Endothelial cell of hepatic sinusoid (primary cell): ENCODE data around the gene ZWINT.

Experiments
- in situ Hi-C: cut with HindIII; loops from 2 replicates; pipeline ENCODE4 v1.10.0; 2017; ENCODE audit warnings: low sequenced_read_pairs

ZWINT gene

GRCh38 chr10:56360967-56361612, at the start of gene ZWINT:
Gene ZWINT (minus strand): TSS chr10:56361259. CDS start chr10:56361236, 23 bp downstream.
- in situ Hi-C loops, result no loop called here

GRCh38 chr10:56383806-56384205, 22.7 kb upstream of the ZWINT start:
- in situ Hi-C loops, result no loop called here

GRCh38 chr10:56370217-56371113, 9.4 kb upstream of the ZWINT start:
- in situ Hi-C loops, result no loop called here

- in situ Hi-C loops, result no loop called here
Observed at GRCh38 chr10:56360583-56360966, 484 bp downstream of the ZWINT start.

GRCh38 chr10:56359837-56360236, 1.2 kb downstream of the ZWINT start:
- in situ Hi-C loops, result no loop called here

- in situ Hi-C loops, result no loop called here
Observed at GRCh38 chr10:56357018-56357417, 4.0 kb downstream of the ZWINT start.

GRCh38 chr10:56351909-56352630, 9.0 kb downstream of the ZWINT start:
- in situ Hi-C loops, result no loop called here

GRCh38 chr10:56349611-56350010, 11.4 kb downstream of the ZWINT start:
- in situ Hi-C loops, result no loop called here

GRCh38 chr10:56348101-56348500, 13.0 kb downstream of the ZWINT start:
- in situ Hi-C loops, result no loop called here

- in situ Hi-C loops, result no loop called here
Observed at GRCh38 chr10:56346845-56347415, 14.1 kb downstream of the ZWINT start.

GRCh38 chr10:56341612-56342011, 19.4 kb downstream of the ZWINT start:
- in situ Hi-C loops, result no loop called here

GRCh38 chr10:56329961-56330360, 31.1 kb downstream of the ZWINT start:
- in situ Hi-C loops, result no loop called here

- in situ Hi-C loops, result no loop called here
Observed at GRCh38 chr10:56327118-56327517, 33.9 kb downstream of the ZWINT start.

GRCh38 chr10:56319386-56319785, 41.7 kb downstream of the ZWINT start:
- in situ Hi-C loops, result no loop called here

GRCh38 chr10:56318816-56319215, 42.2 kb downstream of the ZWINT start:
- in situ Hi-C loops, result no loop called here

GRCh38 chr10:56317603-56318002, 43.5 kb downstream of the ZWINT start:
- in situ Hi-C loops, result no loop called here

GRCh38 chr10:56316603-56317002, 44.5 kb downstream of the ZWINT start:
- in situ Hi-C loops, result no loop called here
